Fibroblast of gingiva (primary cell): Measurements from ENCODE around the gene MCOLN1.
A peak's percentile ranks its signal among the peaks of the same experiment; 100 is the strongest.

Source experiments
- DNase-seq: peaks from one replicate; pipeline ENCODE4 v3.0.0-alpha.2; 2011; ENCODE audit warnings: low read depth

The MCOLN1 gene

GRCh38 chr19:7522072-7522922 lies at the start of gene MCOLN1:
Gene MCOLN1, plus strand, starts transcription at chr19:7522624. Its CDS starts 127 bp downstream, at chr19:7522751.
- peak; percentile 96 for DNase-seq

- DNase-seq: no peak
These were observed 46.8 kb upstream of the MCOLN1 start for GRCh38 chr19:7475665-7476064.

DNA sequence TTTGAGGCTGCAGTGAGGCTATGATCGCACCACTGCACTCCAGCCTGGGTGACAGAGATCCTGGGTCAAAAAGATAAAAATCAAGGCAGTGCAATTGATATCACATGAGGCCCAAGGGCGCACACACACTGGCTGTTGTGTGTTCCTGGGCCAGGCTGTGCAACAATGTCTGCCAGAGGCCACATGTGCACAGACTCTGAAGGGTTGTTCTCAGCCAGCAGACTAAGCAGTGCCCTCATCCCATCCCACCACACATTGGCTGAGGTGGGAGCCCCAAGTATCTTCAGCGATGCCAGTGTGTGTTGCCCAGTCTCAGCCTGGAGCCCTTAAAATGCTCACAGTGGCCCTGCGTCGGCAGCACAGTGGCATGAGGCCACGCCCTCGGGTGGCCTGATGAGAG lies 46.2 kb upstream of the MCOLN1 start:
- DNase-seq: no peak

GRCh38 chr19:7476777-7477494 lies 45.5 kb upstream of the MCOLN1 start:
- DNase-seq: no peak

GRCh38 chr19:7477758-7478157 lies 44.7 kb upstream of the MCOLN1 start:
- DNase-seq: no peak

GRCh38 chr19:7478173-7478842 lies 44.1 kb upstream of the MCOLN1 start:
- no peak for DNase-seq

GRCh38 chr19:7478843-7479227 lies 43.6 kb upstream of the MCOLN1 start:
- no peak for DNase-seq

DNA sequence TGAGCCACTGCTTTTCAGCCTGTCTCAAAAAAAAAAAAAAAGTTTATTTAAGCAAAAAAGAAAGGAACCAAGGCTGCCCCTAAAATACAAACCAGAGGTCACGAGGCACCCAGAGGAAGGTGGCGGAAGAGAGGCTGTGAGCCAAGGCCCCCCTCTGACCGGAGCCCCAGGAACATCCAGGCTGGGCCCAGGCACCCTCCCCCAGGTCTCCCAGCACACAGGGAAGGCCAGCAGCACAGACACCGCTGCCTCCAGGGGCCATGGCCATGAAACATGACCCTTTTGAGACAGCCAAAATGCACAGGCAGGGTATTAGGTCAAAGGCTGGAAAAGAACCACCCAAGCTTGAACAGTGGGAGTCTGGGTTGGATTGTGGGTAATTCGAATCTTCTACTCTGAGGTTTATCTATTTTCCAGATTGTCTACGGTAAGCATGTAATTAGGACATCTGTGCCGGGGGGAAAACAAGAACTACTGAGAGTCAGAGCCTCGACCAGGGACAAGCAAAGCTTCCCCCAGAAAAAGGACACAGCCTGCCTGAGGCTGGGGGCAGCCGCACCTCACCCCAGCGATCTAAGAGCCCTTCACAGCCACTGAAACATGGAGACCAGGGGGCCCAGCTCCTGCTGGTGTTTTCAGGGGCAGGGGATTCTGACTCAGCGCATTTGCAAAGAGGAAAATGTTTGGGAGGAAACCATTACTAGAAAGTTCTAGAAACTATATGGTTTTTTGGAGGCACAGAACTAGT lies 42.0 kb upstream of the MCOLN1 start:
- DNase-seq: no peak

GRCh38 chr19:7480970-7481255 lies 41.5 kb upstream of the MCOLN1 start:
- DNase-seq: no peak

DNA sequence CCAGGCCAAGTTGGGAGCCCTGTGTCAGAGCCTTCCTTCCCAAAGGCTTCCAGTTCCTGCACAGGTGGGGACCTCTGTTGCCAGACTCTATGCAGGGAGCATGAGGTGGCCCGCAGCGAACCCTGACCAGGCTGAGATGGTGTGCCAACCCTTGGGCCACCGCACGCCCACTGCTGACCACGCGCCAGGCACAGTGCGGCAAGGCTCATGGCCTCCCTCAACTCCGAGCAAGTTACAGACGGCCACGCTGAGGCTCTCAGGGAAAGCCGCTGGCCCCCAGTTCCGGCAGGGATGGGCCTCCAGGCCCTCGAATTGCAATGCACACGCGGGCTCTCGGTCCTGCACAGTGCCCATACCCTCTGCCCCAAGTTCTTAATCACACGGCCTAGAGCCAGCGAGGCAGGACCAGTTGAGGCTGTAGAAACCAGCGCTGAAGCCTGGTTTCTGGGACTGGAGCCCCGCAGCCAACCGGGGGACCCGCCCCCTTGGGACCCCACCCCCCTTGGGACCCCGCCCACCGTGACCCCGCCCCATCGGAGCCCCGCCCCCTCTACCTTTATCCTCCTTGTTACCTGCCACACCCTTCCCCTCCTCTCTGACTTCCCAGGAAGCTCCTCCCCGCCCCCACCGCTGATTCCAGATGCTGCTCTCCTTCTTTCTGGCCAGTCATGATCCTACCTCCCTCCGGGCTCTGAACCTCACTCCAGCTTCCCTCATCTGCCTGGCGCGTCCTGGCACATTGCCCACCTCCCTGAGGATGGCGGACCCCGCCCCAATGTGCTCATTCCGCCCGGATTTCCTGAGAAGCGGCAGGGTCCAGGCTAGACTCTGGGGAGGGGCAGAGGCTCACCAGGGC lies 39.6 kb upstream of the MCOLN1 start:
- DNase-seq: no peak

DNA sequence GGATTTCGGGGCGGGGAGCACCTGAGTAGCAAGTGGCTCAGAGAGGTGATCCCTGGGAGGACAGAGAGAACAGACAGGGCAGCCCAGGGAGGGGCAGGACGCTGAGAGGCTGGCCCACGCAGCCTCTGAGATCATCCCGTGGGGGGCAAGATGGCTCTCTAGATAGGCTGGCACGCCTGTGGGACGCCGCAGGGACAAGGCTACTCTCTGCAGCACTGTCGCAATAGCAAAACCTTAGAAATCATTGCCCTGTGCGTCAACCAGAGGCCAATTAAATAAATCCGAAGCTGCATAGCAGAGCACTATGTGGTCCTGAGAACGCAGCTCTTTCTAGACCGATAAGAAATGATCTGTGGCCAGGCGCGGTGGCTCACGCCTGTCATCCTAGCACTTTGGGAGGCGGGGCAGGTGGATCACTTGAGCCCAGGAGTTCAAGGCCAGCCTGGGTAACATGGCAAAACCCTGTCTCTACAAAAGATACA lies 38.7 kb upstream of the MCOLN1 start:
- DNase-seq: no peak

DNA sequence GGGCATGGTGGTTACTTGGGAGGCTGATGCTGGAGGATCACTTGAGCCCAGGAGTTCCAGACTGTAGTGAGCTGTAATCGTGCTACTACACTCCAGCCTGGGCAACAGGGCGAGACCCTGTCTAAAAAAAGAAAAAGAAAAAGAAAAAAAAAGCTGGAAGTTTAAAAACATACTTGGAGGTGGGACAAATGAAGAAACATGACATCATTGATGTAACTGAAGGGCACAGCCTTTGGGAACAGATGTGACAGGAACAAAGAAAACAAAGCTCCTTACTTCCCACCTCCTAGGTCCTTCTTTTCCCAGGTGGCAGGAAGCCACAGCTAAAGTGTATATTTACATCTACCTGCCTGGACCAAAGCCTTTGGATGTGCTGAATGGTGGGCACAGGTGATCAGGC lies 35.5 kb upstream of the MCOLN1 start:
- no peak for DNase-seq

- peak; percentile 81 for DNase-seq
These were observed 33.6 kb upstream of the MCOLN1 start, which contains the start of gene PEX11G for GRCh38 chr19:7488736-7489353. Gene PEX11G, minus strand, starts transcription at chr19:7489035. Its CDS starts 25 bp downstream, at chr19:7489010.

GRCh38 chr19:7489609-7490044 lies 32.8 kb upstream of the MCOLN1 start:
- no peak for DNase-seq

GRCh38 chr19:7492142-7492541 lies 30.3 kb upstream of the MCOLN1 start:
- peak; percentile 89 for DNase-seq

- DNase-seq: no peak
These were observed 29.9 kb upstream of the MCOLN1 start for GRCh38 chr19:7492558-7492957.

DNA sequence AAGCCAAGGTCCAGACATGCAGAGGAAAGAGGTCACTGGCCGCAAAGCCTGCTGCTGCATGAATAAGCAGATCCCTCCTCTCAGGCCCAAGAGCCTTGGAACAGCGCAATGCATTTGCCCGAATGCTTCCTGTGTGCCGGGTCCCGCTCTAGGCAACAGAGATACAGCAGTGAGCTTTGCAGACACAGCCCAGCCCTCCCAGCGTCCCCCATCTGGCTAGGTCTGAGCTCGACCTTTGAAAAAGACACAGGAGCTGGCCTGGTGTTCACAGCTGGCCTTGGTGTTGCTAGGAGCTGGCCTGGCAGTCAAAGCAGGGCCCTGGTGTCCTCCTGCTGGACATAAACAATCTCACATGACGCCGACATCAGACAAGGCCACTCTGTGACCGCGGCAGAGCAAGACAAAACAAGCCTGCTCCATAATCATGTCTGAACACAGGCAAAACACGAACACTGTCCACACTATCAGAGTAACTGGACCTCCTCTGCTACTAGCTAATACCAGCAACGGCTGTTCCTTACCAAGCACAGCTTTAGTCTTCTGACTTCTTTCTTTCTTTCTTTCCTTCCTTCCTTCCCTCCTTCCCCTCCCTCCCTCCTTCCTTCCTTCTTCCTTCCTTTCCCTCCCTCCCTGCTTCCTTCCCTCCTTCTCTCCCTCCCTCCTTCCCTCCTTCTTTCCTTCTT lies 27.9 kb upstream of the MCOLN1 start:
- no peak for DNase-seq

GRCh38 chr19:7497292-7497691 lies 25.1 kb upstream of the MCOLN1 start:
- no peak for DNase-seq

DNA sequence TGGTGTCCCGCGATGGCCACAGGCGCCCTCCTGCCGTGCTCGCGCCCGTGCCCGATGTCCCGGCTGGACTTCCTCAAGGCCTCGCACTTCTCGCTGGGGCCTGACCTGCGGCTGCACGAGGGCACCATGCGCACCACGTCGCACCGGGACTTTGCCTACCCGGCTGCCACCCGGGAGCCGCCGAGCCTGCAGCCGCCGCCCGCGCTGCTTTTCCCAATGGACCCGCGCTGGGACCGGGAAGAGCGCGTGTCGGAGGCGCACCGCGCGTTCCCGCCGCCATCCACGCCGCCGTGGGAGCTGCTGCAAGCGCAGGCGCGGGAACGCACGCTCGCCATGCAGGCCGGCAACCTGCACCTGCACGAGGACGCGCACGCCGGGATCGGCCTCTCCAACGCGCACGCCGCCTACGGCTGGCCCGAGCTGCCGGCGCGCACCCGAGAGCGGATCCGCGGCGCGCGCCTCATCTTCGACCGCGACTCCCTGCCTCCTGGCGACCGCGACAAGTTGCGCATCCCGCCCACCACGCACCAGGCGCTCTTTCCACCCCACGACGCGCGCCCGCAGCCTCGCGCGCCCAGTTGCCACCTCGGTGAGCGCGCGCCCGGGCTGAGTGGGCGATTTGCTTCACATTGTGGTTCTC lies 21.5 kb upstream of the MCOLN1 start:
- DNase-seq: no peak

DNA sequence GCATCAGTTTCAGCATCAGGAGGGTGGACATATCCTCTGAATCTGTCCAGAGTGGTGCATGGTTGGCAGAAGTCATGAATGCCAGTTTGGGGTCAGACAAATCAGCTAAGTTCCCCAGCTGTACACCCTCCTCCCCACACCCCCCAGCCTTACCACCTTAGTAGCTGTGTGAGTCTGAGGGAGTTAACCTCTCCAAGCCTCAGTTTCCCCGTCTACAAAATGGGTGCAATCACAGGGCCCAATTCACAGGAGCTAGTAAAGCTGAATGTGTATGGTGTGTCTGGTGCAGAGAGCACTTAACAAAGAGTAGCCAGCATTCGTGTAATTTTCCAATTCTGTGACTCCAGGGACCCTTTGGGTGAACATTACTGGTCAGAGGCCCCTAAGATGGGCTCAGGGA lies 19.9 kb upstream of the MCOLN1 start:
- DNase-seq: no peak
